Measurements from ENCODE around the gene TMEM170A. TPM values are rescaled to one million over a fixed set of nuclear protein-coding genes. Genes with fewer than 3 reads are reported as not detected.

Gene TMEM170A
- total RNA-seq, 1 experiment from 2014 or later = 46.8 TPM

DNA sequence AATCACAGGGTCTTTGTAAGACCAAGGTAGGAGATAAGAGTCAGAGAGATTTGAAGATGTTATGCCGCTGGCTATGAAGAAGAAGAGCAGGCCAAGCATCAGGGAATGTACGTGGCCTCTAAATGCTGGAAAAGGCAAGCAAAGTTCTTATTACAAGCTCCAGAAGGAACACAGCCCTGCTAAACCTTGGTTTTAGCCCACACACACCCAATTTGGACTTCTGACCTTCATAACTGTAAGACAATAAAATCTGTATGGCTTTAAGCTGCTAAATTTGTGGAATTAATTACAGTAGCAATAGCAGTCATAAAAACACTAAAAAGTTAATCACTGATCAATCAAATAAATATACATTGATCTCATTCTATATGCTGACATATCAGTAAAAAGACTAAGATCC lies 6.0 kb downstream of the TMEM170A start:
- H3T11ph ChIP-seq (ENCODE audit: low read length) = no peak overlapping the region
- Mint-ChIP-seq H3K4me1 (peaks cover 60 to 85% of the 10 kb centered on the region in 2 experiments), H3K9me3 (no peaks in the 10 kb centered on the region), H3K27me3 (ENCODE audit: low read depth) (no peaks in the 10 kb centered on the region; the same call in none of the 2 replicates), H3K27ac (no peak overlapping the region; a peak in 2 of 7 replicates), H3K4me3 (no peak overlapping the region), H3K36me3 (ENCODE audit: insufficient read depth in 1 of 3, low read depth in 3 of 3) (peaks cover 4 to 17% (median 11%) of the 10 kb centered on the region in 3 experiments)
- no peaks in the 10 kb centered on the region; the same call in 1 of the 2 replicates for H3K4me1 ChIP-seq (ENCODE audit: insufficient read depth, low read length)
- no peak for DNase-seq
- H3K27ac ChIP-seq (ENCODE audit: insufficient read length, low read depth, low read length) = no peak overlapping the region
- no peak overlapping the region for H2BK20ac ChIP-seq (ENCODE audit: low read depth, low read length, poor library complexity, severe bottlenecking)
- H3K9me3 ChIP-seq (ENCODE audit: control insufficient read depth, low read depth, low read length) = no peaks in the 10 kb centered on the region
- no peak overlapping the region for H3K9ac ChIP-seq (ENCODE audit: extremely low read depth, insufficient read length, low read length)
- H3K4me2 ChIP-seq (ENCODE audit: insufficient read depth, insufficient read length, low read length) = no peak overlapping the region
- peaks cover 35% of the 10 kb centered on the region; the same call in 1 of the 2 replicates for H3K79me2 ChIP-seq (ENCODE audit: insufficient read depth, low read length)
- H4K8ac ChIP-seq (replicated peaks; ENCODE audit: insufficient read length, low read depth, low read length) = no peak overlapping the region
- TF ChIP-seq, protein P1, sequence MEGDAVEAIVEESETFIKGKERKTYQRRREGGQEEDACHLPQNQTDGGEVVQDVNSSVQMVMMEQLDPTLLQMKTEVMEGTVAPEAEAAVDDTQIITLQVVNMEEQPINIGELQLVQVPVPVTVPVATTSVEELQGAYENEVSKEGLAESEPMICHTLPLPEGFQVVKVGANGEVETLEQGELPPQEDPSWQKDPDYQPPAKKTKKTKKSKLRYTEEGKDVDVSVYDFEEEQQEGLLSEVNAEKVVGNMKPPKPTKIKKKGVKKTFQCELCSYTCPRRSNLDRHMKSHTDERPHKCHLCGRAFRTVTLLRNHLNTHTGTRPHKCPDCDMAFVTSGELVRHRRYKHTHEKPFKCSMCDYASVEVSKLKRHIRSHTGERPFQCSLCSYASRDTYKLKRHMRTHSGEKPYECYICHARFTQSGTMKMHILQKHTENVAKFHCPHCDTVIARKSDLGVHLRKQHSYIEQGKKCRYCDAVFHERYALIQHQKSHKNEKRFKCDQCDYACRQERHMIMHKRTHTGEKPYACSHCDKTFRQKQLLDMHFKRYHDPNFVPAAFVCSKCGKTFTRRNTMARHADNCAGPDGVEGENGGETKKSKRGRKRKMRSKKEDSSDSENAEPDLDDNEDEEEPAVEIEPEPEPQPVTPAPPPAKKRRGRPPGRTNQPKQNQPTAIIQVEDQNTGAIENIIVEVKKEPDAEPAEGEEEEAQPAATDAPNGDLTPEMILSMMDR (conservative IDR thresholded peaks at IDR 0.05) = no peak
- WGBS (ENCODE audit: extremely low coverage, insufficient read length, low lambda C conversion rate) = no CpG with 5 or more reads among the region's 2 CpGs
- H2BK5ac ChIP-seq (ENCODE audit: insufficient read length, low read length) = no peak overlapping the region
- no peaks in the 10 kb centered on the region for H3K27me3 ChIP-seq (ENCODE audit: insufficient read depth, low read length)
- H4K5ac ChIP-seq (ENCODE audit: insufficient read length, low read depth, low read length) = no peak overlapping the region
- H2BK15ac ChIP-seq (ENCODE audit: low read depth, low read length) = no peak overlapping the region
- H4K91ac ChIP-seq (ENCODE audit: insufficient read length, low read depth, low read length) = no peak overlapping the region
- peaks cover 3% of the 10 kb centered on the region for H3K79me1 ChIP-seq (ENCODE audit: insufficient read depth, low read depth, low read length, poor library complexity, severe bottlenecking)
- H3K14ac ChIP-seq (ENCODE audit: insufficient read depth, low read length) = no peak overlapping the region
- H2BK120ac ChIP-seq (ENCODE audit: low read depth, low read length, poor library complexity, severe bottlenecking) = no peak overlapping the region
- no peak overlapping the region for H3K4ac ChIP-seq (ENCODE audit: low read depth, low read length)
- no peak overlapping the region for H2BK12ac ChIP-seq (ENCODE audit: insufficient read length, low read depth, low read length)
- H3K18ac ChIP-seq (ENCODE audit: insufficient read length, low read depth, low read length) = no peak overlapping the region
- H3K23me2 ChIP-seq (ENCODE audit: insufficient read length, low read depth, low read length, poor library complexity, severe bottlenecking) = peaks cover under 1% of the 10 kb centered on the region
- no peak overlapping the region for H2AK5ac ChIP-seq (ENCODE audit: insufficient read length, low read length)
- no peak overlapping the region for H3K23ac ChIP-seq (ENCODE audit: insufficient read length, low read depth, low read length)
- H3K56ac ChIP-seq (ENCODE audit: insufficient read length, low read depth, low read length) = no peak overlapping the region
- H4K20me1 ChIP-seq (ENCODE audit: control insufficient read depth, insufficient read depth, insufficient read length) = no peaks in the 10 kb centered on the region
- H2AFZ ChIP-seq (ENCODE audit: low read length) = no peak overlapping the region

Data from H9 (cell line).